Keratinocyte (primary cell): ENCODE data around the gene ALG11. TPM values are rescaled to one million over a fixed set of nuclear protein-coding genes. Genes with fewer than 3 reads are reported as not detected.
"Not testable (repeated sequence)": the region's sequence is repeated elsewhere in the genome, so short reads cannot be mapped to it uniquely, and the experiment has no call there.

ENCODE experiments used
- DNase-seq: peaks from one replicate; pipeline ENCODE4 v3.0.0-alpha.2; 2011; ENCODE audit warnings: low read depth, missing footprints, low spot score
- FAIRE-seq: peaks from 2 replicates; lab custom pipeline; 2011; peaks lifted over from hg19 to GRCh38; lab: Jason Lieb, UNC
- H2AFZ ChIP-seq: 2 replicates; pipeline ENCODE4 v1.6.0; 2012; ENCODE audit warnings: low read length, control low read depth, inconsistent platforms; ENCODE audit not compliant: control insufficient read depth
- H3K27ac ChIP-seq: 2 replicates; pipeline ENCODE4 v1.5.1; 2011; ENCODE audit warnings: low read length; ENCODE audit not compliant: control insufficient read depth, insufficient read depth
- H3K27me3 ChIP-seq: 3 replicates; pipeline ENCODE4 v1.6.0; 2011; ENCODE audit warnings: low read length; ENCODE audit not compliant: control insufficient read depth, insufficient read depth; ENCODE audit errors: extremely low read depth
- H3K36me3 ChIP-seq, 2 experiments: 2 replicates in 1 of 2; 3 replicates in 1 of 2; pipeline ENCODE4 v1.5.1; 2011; ENCODE audit warnings: low read length in 2 of 2, mild to moderate bottlenecking in 1 of 2; ENCODE audit not compliant: control insufficient read depth in 2 of 2, insufficient read depth in 2 of 2; ENCODE audit errors: extremely low read depth in 1 of 2
- H3K4me1 ChIP-seq: 3 replicates; pipeline ENCODE4 v1.5.1; 2011; ENCODE audit warnings: low read length; ENCODE audit not compliant: control insufficient read depth, insufficient read depth; ENCODE audit errors: extremely low read depth
- H3K4me2 ChIP-seq: 3 replicates; pipeline ENCODE4 v1.6.0; 2011; ENCODE audit warnings: low read depth, low read length; ENCODE audit not compliant: control insufficient read depth, insufficient read depth; ENCODE audit errors: extremely low read depth
- H3K4me3 ChIP-seq, 3 experiments: fragments of 200-600 bp in 1 of 3; sonication (generic) in 1 of 3; 2 replicates in 2 of 3; 3 replicates in 1 of 3; pipeline ENCODE4 v1.5.1; 2011 to 2016; ENCODE audit warnings: low read length in 3 of 3, mild to moderate bottlenecking in 3 of 3, control low read depth in 2 of 3, inconsistent platforms in 1 of 3, low read depth in 1 of 3, mixed read lengths in 1 of 3, mixed run types in 1 of 3, moderate library complexity in 1 of 3; ENCODE audit not compliant: control insufficient read depth in 2 of 3, insufficient read depth in 2 of 3; ENCODE audit errors: extremely low read depth in 1 of 3
- H3K79me2 ChIP-seq: 2 replicates; pipeline ENCODE4 v1.6.0; 2012; ENCODE audit warnings: low read length; ENCODE audit not compliant: control insufficient read depth, insufficient read depth
- H3K9ac ChIP-seq: 3 replicates; pipeline ENCODE4 v1.6.0; 2011; ENCODE audit warnings: low read length; ENCODE audit not compliant: control insufficient read depth, insufficient read depth; ENCODE audit errors: extremely low read depth
- H3K9me1 ChIP-seq: 3 replicates; pipeline ENCODE4 v1.6.0; 2011; ENCODE audit warnings: low read length; ENCODE audit not compliant: control insufficient read depth, insufficient read depth; ENCODE audit errors: extremely low read depth
- H3K9me3 ChIP-seq: 2 replicates; pipeline ENCODE4 v1.5.1; 2012; ENCODE audit warnings: low read depth, low read length; ENCODE audit not compliant: control insufficient read depth
- H4K20me1 ChIP-seq: 3 replicates; pipeline ENCODE4 v1.6.0; 2011; ENCODE audit warnings: low read length; ENCODE audit not compliant: control insufficient read depth, insufficient read depth; ENCODE audit errors: extremely low read depth
- EZH2 ChIP-seq: IDR thresholded peaks from one replicate; pipeline ENCODE4 v1.6.1; 2012; ENCODE audit warnings: inconsistent platforms, mild to moderate bottlenecking, low read length, moderate library complexity
- dilution Hi-C: fragments of 300-500 bp; cut with MboI; formaldehyde crosslinking; loops from one replicate; pipeline ENCODE4 v1.7.0; 2020; ENCODE audit warnings: low sequenced_read_pairs; ENCODE audit not compliant: extremely low pct_ligation_motif_present
- polyA plus RNA-seq, 5 experiments: library from polyadenylated mRNA; depleted of rRNA in 3 of 5; stranded (reverse) in 3 of 5; stranded (forward) in 1 of 5; unstranded in 1 of 5; fragments of >200 nt; gene quantifications; 1 replicate in 1 of 5; 2 replicates in 3 of 5; 3 replicates in 1 of 5; pipeline versions ENCODE4 v1.2.1 to v1.2.3, GENCODE V29; 2011 to 2012; ENCODE audit warnings: missing spikeins in 2 of 5, low read depth in 1 of 5, low replicate concordance in 1 of 5
- TF ChIP-seq, protein P1 (sequence below), 3 experiments: IDR thresholded peaks in 1 of 3; conservative IDR thresholded peaks in 1 of 3; optimal IDR thresholded peaks in 1 of 3; 2 replicates in 2 of 3; 3 replicates in 1 of 3; pipeline versions ENCODE3 to v1.5.1; 2011; ENCODE audit warnings: low read length in 3 of 3, mild to moderate bottlenecking in 3 of 3, moderate library complexity in 2 of 3, control low read depth in 1 of 3, inconsistent platforms in 1 of 3; ENCODE audit not compliant: insufficient read depth in 2 of 3; ENCODE audit errors: extremely low read depth in 1 of 3

ALG11 gene
- polyA plus RNA-seq, 1 donor (not counting 4 experiments of a cell fraction or from before 2014, with no cell fraction given): 17.4 TPM

DNA sequence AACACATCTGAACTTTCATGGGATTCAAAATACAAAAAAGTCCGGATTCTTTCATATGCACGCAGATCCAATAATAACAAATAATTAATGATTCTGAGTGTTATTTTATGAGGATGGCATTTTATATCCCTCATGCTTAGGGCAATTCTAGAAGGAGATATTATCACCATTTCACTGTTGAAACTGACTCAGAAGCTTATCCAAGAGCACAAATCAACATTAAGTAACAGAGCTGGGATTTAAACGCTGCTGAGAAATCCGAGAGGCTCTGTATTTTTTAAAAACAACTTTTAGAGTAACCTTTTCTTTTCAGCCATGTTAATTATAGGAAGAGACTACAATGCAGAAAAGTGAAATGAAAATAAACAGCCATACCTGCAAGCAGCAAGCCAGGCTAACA, 31.3 kb upstream of the ALG11 start:
- dilution Hi-C loops: no loop called here
- Histone ChIP-seq H3K9ac (no peak overlapping the region), H3K4me2 (no peak overlapping the region), H3K4me1 (no peaks in the 10 kb centered on the region), H4K20me1 (no peaks in the 10 kb centered on the region), H3K27ac (no peak overlapping the region), H3K9me1 (no peaks in the 10 kb centered on the region), H3K4me3 (no peak overlapping the region), H3K36me3 (no peaks in the 10 kb centered on the region), H3K27me3 (no peaks in the 10 kb centered on the region), H3K79me2 (no peaks in the 10 kb centered on the region), H3K9me3 (no peaks in the 10 kb centered on the region), H2AFZ (no peak overlapping the region)
- no peak for FAIRE-seq
- DNase-seq: no peak
- no peak for TF ChIP-seq EZH2
- TF ChIP-seq, protein P1, sequence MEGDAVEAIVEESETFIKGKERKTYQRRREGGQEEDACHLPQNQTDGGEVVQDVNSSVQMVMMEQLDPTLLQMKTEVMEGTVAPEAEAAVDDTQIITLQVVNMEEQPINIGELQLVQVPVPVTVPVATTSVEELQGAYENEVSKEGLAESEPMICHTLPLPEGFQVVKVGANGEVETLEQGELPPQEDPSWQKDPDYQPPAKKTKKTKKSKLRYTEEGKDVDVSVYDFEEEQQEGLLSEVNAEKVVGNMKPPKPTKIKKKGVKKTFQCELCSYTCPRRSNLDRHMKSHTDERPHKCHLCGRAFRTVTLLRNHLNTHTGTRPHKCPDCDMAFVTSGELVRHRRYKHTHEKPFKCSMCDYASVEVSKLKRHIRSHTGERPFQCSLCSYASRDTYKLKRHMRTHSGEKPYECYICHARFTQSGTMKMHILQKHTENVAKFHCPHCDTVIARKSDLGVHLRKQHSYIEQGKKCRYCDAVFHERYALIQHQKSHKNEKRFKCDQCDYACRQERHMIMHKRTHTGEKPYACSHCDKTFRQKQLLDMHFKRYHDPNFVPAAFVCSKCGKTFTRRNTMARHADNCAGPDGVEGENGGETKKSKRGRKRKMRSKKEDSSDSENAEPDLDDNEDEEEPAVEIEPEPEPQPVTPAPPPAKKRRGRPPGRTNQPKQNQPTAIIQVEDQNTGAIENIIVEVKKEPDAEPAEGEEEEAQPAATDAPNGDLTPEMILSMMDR (optimal IDR thresholded peaks at IDR 0.05 in 1 of 3, IDR thresholded peaks at IDR 0.05 in 1 of 3, conservative IDR thresholded peaks at IDR 0.05 in 1 of 3; ENCODE audit: extremely low read depth in 1 of 3, insufficient read depth in 2 of 3, low read length in 3 of 3): no peak

DNA sequence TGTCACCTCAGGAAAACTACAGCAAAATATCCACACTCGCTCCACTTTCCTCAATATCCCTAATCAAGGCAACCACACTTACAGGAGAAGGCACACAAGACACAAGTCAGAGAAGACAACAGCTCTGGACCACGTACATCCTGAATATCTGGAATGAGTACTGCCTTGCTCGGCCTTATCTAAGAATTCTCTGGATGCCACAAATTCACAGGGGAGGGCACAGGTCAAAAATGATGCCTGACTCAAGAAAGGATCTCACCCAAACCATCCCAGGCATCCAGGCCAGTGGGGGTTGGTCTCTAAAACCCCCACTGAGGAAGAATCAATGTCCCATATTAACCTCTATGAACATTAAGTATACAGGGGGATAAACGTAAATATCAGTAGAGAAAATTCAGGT, 30.8 kb upstream of the ALG11 start:
- no peak for FAIRE-seq
- no peak for DNase-seq
- no peaks in the 10 kb centered on the region for H4K20me1 ChIP-seq
- no peak overlapping the region for H3K9ac ChIP-seq
- no peak overlapping the region for H3K27ac ChIP-seq
- no peaks in the 10 kb centered on the region for H3K9me3 ChIP-seq
- H3K79me2 ChIP-seq: no peaks in the 10 kb centered on the region
- H3K4me2 ChIP-seq: no peak overlapping the region
- TF ChIP-seq, protein P1 (optimal IDR thresholded peaks at IDR 0.05 in 1 of 3, IDR thresholded peaks at IDR 0.05 in 1 of 3, conservative IDR thresholded peaks at IDR 0.05 in 1 of 3; ENCODE audit: extremely low read depth in 1 of 3, insufficient read depth in 2 of 3, low read length in 3 of 3): no peak
- TF ChIP-seq EZH2: no peak
- H3K4me1 ChIP-seq: no peaks in the 10 kb centered on the region
- H3K9me1 ChIP-seq: no peaks in the 10 kb centered on the region
- no peaks in the 10 kb centered on the region for H3K36me3 ChIP-seq
- dilution Hi-C loops: no loop called here
- no peak overlapping the region for H2AFZ ChIP-seq
- H3K27me3 ChIP-seq: no peaks in the 10 kb centered on the region
- no peak overlapping the region for H3K4me3 ChIP-seq

DNA sequence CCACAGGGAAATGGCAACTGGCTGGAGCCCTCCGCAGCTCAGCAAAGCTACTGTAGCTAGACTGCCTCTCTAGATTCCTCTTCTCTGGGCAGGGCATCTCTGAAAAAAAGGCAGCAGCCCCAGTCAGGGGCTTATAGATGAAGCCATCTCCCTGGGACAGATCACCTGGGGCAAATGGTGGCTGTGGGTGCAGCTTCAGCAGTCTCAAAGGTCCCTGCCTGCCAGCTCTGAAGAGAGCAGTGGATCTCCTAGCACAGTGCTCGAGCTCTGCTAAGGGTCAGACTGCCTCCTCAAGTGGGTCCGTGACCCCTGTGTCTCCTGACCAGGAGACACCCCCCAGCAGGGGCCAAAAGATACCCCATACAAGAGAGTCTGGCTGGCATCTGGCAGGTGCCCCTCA, 28.9 kb upstream of the ALG11 start:
- H3K9ac ChIP-seq, DNase-seq, H3K9me1 ChIP-seq, H3K27ac ChIP-seq, H4K20me1 ChIP-seq, dilution Hi-C loops, FAIRE-seq, H3K4me3 ChIP-seq, H2AFZ ChIP-seq, H3K79me2 ChIP-seq, H3K4me2 ChIP-seq, H3K27me3 ChIP-seq, H3K36me3 ChIP-seq, H3K4me1 ChIP-seq, H3K9me3 ChIP-seq: not testable (repeated sequence)

DNA sequence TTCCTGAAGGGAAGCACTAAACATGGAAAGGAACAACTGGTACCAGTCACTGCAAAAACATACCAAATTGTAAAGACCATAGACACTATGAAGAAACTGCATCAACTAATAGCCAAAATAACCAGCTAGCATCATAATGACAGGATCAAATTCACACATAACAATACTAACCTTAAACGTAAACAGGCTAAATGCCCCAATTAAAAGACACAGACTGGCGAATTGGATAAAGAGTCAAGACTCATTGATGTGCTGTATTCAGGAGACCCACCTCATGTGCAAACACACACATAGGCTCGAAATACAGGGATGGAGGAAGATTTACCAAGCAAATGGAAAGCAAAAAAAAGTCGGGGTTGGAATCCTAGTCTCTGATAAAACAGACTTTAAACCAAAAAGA, 27.3 kb upstream of the ALG11 start:
- H3K36me3 ChIP-seq, H3K9ac ChIP-seq, H3K4me1 ChIP-seq, dilution Hi-C loops, DNase-seq, H3K27ac ChIP-seq, FAIRE-seq, H2AFZ ChIP-seq, H3K4me2 ChIP-seq, H3K4me3 ChIP-seq, H4K20me1 ChIP-seq, H3K27me3 ChIP-seq, H3K79me2 ChIP-seq, H3K9me1 ChIP-seq, H3K9me3 ChIP-seq: not testable (repeated sequence)
